Measurements from ENCODE around the gene IL16. TPM values are rescaled to one million over a fixed set of nuclear protein-coding genes. Genes with fewer than 3 reads are reported as not detected.
A peak's percentile ranks its signal among the peaks of the same experiment; 100 is the strongest.

IL16 gene
- total RNA-seq, 1 donor from 2014 or later = 3.7 TPM

DNA sequence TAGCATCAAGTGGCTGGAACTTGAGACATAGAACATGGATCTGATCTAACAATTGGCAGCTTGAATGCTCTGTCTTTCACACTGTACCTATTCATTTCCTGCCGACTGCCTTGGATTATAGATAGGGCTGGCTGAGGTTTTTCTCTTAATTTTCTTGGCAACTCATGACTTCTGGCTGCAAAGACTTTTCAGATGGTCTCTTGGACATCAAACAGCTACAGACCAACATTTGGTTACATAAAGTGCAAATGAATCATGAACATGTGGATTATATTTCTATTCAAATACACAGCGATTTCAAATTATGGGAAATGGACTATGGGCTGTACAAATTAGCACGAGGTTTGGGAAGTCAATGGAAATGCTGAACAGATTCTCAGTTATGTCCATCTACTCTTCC, 26.2 kb upstream of the IL16 start:
- no peak for DNase-seq (ENCODE audit: missing footprints)
- intact Hi-C loops (cut with DNase I) = no loop called here
- peak; percentile 12 for ATAC-seq

DNA sequence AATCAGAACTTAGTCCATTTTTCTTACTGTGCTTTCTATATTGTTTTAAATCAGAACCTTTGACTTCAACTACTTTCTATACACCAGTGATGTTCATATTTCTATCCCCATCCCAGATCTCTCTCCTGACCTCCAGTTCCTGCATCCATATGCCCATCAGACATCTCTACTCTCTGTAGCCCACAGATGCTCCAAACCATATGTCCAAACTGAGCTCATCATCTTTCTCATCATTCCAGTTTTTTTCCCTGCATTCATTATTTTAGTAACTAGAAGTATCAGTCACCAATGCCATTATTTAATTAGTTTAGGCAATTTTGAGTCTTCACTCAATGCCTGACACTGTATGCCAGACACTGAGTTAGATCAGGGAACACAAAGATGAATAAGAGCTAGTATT, 25.4 kb upstream of the IL16 start:
- intact Hi-C loops (cut with DNase I) = no loop called here
- no peak for ATAC-seq
- DNase-seq (ENCODE audit: missing footprints) = no peak

DNA sequence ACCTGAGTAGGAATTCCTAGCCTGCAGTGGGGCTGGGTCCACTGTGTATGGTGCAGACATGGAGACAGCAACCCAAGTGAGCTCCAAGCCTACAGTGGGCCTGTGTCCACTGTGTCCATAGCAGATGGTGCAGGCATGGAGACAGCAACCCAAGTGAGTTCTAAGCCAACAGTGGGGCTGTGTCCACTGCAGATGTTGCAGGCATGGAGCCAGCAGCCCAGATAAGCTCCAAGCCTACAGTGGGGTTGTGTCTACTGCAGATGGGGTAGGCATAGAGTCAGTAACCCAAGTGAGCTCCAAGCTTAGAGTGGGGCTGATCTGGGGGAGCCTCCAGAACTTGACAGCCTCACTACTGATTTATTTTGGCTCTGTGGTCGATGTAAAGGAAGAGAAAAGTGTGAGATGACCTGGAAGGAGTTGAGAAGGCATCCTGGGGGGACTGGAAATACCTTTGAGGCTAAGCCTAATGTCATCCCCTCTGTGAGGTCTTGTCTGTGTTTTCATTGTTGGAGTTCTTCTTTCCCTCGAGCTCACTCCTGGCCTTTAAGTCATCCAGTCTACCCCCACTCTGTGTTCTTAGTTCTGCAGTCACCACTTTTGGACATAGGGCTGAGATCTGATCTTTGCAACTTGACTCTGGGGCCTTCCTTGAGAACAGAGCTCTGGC, 22.4 kb upstream of the IL16 start:
- intact Hi-C loops (cut with DNase I) = no loop called here
- ATAC-seq = peak; percentile 24

DNA sequence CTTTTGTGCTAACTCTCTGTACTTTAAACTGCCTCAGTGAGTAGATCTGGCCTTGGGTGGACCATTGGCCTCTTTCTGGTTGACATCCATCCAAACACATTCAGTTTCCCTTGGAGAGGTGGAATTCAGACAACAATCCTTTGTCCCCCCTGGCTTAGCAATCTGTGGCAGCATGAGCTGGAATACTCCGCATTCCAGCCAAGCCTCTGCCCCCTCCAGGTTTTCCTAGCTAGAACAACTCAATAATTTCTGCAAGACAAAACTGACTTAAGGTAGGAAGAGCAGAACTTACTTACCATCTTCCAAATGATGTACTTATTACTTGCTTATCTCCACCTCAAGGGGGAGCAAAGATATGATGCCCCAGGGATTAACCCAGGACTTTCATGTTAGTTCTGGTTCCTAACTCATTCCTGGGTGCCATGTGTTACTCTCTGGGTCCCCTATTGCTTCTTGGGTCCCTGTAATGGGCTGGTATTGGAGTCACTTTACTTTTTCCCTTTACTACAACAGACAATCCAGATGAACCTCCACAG, 21.8 kb upstream of the IL16 start:
- ATAC-seq (no peak), DNase-seq (ENCODE audit: missing footprints) (no peak)
- intact Hi-C loops (cut with DNase I) = loop anchor here (5.0 kb wide), 1 partner anchor 82 kb away; no protein-coding TSS in a partner anchor

More for the DNA sequence above, 22.4 kb upstream of the IL16 start:
- peak; percentile 68 for DNase-seq (ENCODE audit: missing footprints)

DNA sequence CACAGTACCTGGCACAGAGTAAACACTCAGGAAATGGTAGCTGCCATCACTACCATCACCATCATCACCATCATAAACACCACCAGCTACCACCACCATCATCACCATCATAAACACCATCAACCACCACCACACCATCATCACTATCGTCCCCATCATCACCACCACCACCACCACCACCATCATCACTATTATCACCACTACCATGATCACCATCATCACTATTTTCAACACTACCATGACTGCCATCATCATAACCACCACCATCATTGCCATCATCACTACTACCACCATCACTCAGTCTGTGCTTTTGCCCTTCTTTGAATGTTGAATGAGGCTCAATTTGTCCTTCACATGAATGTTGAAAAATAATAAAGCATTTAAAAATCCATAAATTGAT, 21.2 kb upstream of the IL16 start:
- DNase-seq (ENCODE audit: missing footprints) (no peak), ATAC-seq (no peak)
- intact Hi-C loops (cut with DNase I) = loop anchor here (5.0 kb wide), 1 partner anchor 82 kb away; no protein-coding TSS in a partner anchor

DNA sequence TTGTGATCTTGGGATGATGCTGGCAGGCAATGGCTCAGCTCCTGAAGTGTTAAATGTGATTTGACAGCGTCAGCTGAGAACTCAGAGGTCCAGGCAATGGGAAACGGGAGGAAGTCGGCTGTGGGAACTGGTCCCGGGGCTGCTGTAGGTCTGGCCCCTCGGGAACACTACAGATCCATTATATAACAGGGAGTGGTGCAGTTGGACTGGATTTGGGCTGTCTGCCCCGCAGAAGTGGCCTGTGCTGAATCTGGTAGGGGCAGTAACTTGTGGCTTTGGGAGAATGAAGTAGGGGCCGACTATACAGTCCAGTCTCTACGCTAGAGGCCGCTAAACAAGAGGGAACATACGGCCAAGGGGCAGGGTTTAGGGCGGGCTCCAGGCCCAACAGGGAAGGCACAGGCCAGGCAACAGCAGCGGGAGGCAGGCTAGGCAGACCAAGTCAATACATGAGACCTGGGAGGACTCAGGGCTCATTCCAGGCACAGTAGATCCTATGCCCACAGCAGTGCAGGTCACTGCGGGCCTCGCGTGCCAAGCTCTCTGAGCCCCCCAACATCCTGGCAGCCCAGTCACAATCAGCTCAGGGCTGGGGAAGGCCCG, 20.3 kb upstream of the IL16 start:
- DNase-seq (ENCODE audit: missing footprints) = peak; percentile 77
- ATAC-seq = peak; percentile 89
- intact Hi-C loops (cut with DNase I) = loop anchor here (5.0 kb wide), 1 partner anchor 81 kb away; no protein-coding TSS in a partner anchor

DNA sequence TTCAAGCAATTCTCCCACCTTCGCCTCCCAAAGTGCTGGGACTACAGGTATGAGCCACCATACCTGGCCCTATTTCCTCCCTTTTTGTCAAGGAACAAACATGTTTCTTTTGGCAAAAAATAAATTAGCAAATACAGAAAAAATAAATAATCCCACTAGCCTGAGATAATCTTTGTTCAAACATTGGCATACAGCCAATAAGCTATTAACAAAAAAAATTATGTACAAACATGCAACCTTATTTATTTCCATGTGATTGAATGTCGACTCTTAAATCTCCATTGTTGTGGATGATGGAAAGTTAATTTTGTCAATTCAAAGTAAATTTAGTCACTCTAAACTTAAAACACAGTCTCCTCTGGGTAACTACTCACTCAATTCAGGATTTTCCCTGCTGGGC, 18.3 kb upstream of the IL16 start:
- intact Hi-C loops (cut with DNase I) = loop anchor here (5.0 kb wide), 1 partner anchor 79 kb away; no protein-coding TSS in a partner anchor
- no peak for ATAC-seq
- no peak for DNase-seq (ENCODE audit: missing footprints)

DNA sequence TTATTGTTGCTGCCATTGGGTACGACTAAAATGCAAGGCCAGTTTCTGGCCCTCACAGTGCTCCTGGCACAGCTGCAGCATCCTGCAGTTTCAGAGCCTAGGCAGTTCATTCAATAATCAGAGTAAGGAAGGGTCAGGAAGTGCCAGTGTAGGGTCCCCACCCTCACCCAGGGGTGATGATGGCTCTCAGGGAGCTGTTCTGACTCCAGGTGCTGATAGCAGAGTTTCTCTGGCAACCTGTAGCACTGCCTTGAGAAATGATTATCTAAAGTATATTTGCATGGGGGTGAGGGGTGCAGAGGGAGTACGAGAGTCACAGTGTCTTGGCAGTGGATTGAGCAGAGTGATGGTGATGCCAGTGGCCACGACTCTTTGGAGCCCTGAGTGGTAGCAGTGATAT, 15.5 kb upstream of the IL16 start:
- intact Hi-C loops (cut with DNase I) = loop anchor here (5.0 kb wide), 1 partner anchor 41 kb away; no protein-coding TSS in a partner anchor
- no peak for ATAC-seq

DNA sequence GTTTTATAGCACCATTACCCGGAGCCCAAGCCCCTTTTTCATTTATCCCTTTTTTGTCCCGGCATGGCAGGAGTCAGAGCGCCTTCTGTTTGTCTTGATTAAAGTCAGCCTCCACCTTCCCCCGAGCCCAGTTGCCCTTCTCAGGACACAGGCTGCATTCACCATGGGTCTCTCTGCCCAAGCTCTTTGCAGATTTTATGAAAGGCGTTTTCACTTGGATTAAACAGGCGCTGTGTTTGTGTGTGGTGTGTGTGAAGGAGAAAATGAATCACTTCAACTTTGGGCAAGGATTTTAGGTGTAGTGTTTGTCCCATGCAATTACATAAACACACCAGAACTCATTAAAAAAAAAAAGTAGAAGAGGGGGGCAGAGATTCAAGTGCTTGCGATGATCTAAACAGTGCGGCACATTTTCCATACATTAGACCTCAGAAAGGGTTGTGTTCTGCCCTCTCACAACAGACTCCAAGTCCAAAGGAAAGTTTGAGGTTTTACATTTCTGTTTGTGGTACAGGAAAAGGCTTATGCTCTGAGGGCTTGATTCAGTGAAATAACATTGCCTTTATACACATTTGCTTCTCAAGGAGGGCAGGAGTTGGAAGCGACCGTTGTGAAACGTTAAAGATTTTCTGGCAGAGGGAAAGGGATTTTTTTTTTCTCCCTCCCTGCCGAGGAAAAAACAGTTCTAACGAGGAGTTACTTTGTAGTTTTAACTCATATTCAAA, 14.5 kb upstream of the IL16 start:
- ATAC-seq = peak; percentile 26
- intact Hi-C loops (cut with DNase I) = loop anchor here (5.0 kb wide), 1 partner anchor 40 kb away; no protein-coding TSS in a partner anchor
- no peak for DNase-seq (ENCODE audit: missing footprints)

More for the DNA sequence above, 15.5 kb upstream of the IL16 start:
- DNase-seq (ENCODE audit: missing footprints) = no peak

DNA sequence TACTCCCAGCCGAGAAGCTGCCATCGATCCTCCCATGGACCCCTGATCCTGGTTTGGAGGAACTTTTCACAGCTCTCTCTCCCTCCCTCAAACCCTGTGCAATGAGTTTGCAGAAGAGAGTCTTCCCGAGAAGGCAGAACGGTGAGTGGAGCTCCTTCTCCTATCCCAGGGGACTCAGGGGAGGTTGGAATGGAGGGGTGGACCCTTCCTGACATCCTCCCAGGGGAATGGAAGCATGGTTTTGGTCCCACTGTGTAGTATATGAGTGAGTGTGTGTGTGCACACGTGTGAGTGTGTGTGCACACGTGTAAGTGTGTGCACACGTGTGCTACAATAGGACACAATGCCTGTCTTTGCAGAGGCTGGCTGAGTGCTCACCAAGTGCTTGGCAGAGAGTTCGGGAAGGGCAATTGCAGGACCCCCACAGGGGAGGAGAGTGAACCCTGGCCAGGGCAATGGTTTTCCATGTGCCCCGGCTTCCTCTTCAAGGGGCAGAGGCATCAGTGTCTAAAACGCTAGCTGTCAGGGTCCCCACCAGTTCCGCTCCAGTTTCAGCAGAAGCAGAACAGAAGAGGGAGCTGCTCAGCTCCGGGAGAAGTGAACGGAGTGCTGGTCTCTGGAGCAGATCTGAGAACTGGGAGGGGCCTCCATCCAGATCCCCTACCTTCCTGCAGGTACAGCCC, 13.8 kb upstream of the IL16 start:
- ATAC-seq = peak; percentile 77
- intact Hi-C loops (cut with DNase I) = loop anchor here (5.0 kb wide), 1 partner anchor 39 kb away; no protein-coding TSS in a partner anchor
- DNase-seq (ENCODE audit: missing footprints) = peak; percentile 67

DNA sequence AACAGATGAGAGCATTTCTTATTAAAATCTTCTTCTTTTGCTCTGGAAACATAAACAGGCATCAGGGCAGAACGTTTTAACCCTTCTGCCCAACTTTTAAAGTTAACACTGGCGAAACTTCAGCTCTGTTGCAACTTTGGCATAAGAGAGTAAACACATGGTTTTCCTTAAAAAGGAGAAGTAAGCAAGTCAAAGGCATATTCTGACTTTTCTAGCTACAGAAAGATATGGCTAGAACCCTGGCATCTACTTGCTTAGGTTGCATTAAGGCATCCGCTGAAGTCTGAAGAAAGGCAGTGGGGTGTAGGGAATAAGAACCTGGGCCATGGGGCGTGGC, 13.3 kb upstream of the IL16 start:
- DNase-seq (ENCODE audit: missing footprints) (no peak), ATAC-seq (no peak)
- intact Hi-C loops (cut with DNase I) = loop anchor here (5.0 kb wide), 1 partner anchor 39 kb away; no protein-coding TSS in a partner anchor

DNA sequence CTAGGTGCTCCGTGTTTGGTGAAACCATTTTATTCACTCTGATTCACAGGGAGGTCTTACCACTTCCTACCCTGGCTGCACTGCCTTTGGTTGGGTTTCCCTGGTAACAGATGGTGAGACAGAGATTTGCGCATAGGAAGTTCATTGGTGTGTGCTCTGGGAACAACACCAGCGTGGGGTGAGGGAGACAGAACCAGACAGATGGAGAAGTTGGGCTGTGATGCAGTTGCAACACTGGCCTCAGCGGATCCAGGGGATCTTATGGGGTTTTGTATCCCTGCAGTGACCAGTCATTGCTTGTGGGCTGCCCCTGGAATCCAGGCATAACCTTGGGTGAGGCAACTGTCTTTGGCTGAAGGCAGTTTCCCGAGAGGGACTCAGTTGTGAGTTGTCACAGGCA, 12.5 kb upstream of the IL16 start:
- DNase-seq (ENCODE audit: missing footprints) (no peak), ATAC-seq (peak; percentile 41)
- intact Hi-C loops (cut with DNase I) = loop anchor here (5.0 kb wide), 1 partner anchor 38 kb away; no protein-coding TSS in a partner anchor

DNA sequence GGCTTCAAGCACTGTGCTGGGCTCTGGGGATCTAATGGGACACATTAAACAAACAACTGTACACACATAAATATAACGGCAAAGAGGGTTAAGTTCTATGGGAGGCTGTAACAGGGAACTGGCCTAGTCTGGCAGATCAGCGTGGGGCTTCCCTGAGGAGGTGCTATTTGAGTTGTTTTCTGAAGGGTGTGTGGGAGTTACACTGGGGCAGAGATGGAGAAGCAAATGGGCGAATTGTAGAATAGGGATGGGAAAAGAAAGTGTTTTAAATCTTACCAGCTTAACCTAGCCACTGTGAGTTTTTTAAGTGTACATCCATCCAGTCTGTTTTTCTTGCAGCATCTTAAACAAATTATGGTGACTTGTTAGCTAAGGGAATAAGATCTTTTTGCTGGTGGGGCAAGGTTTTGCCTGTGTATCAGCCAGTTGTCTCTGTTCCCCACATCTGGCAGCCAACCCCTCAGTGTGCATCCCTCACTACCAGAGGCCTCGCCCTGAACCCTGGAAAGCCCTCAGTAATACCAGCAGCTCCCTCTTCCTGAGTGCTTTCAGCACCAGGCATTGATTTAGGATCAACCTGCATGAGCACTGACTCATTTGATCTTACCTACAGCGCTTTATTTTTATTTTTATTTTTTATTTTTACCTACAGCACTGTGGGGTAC, 10.9 kb upstream of the IL16 start:
- ATAC-seq (no peak), DNase-seq (ENCODE audit: missing footprints) (no peak)
- intact Hi-C loops (cut with DNase I) = no loop called here

DNA sequence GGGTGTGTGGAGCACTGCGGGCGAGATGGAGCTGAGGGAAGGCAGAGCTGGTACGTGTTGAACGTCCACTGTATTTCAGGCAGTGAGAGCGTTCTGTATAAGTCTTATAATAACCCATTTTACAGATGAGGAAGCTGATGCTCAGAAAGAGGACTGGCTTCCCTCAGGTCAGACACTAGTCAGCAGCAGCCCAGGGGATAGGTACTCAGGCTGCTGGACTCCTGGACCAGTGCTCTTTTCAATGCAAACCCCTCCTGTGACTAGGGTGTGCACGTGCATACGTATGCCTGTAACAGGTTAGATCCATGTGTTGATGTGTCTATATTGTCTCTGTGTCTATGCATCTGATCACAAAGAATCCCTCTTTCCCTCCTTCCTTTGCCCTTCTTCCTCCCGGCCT, 8.3 kb upstream of the IL16 start:
- ATAC-seq (no peak), DNase-seq (ENCODE audit: missing footprints) (no peak)
- intact Hi-C loops (cut with DNase I) = no loop called here

DNA sequence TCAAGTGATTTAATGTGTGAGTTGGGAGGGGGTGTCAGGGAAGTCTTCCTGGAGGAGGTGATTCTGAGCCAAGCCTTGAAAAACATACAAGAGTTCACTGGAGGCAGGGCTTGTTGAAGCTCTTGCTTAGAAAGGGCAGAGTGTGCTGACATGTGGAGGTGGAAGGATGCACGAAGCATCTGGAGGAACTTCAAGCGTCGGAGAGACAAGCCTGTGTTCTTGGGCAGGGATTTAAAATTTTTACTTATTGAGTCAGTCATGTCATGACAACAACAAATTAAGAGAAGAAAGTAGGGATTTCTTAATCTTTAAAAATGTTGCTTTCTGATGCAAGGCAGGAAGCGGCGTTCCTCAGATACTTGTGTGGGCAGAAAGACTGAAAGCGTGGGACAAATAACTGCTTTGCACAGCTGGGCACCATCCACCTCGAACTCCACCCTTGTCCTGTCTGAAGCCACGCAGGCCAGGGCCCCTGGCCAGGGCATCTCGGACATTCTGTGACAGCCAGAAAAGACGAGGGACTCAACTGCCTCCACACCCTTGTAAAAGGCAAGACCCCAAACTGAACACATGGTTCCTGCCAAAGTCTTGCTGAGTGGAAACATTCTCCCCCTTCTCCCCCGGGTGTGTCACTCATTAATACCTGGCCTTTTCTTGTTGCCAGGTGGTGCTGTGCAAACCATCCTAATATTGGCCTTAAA, 6.9 kb upstream of the IL16 start:
- intact Hi-C loops (cut with DNase I) = no loop called here
- ATAC-seq (peak; percentile 88), DNase-seq (ENCODE audit: missing footprints) (peak; percentile 84)

DNA sequence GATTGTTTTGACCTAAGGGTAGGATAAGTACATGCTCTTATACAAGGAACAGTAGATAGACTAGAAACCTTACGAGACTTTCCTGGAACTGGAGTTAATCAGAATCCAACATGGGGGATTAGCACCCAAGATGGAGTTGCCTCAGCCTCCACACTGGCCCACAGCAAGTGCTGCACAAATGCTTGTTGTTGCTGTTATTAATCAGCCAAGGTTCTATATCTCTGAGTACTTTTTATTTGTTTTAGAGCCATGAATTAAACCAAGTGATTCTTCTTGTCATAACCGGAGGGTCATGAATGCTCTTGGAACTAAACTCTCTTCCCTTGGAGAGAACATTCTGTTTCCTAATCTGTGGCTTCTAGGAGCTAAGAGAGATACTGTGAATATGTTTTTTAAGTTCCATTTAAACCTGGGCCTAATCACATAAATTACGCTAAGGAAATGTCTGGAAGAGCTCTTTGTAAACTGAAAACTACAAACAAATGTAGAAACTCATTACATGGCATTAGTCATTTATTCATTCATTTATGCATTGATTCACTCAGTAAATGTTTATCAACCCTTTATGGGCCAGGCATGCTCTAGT, 5.7 kb upstream of the IL16 start:
- no peak for DNase-seq (ENCODE audit: missing footprints)
- intact Hi-C loops (cut with DNase I) = no loop called here
- ATAC-seq = peak; percentile 20

DNA sequence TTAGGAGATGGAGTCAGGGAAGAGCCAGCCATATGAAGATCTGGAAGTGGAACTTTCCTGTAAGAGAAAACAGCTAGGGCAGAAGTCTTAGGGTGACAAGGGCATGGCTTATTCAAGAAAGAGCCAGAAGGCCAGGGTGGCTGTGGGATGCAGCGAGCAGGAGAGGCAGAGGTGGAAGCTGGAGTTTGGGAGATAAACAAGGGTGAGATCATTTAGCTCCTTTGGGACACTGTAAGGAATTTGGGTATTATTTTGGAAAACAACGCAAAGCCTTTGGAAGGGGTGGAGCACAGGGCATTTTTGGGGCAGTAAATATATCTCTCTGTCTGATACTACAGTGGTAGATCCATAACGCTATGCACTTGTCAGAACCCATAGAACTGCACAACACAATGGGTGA, 5.0 kb upstream of the IL16 start:
- intact Hi-C loops (cut with DNase I) = no loop called here
- DNase-seq (ENCODE audit: missing footprints) = no peak
- ATAC-seq = no peak
